AG04449 (cell line): Measurements from ENCODE around the gene IRS2.

Experiments used
- CTCF ChIA-PET: fragments of 350-600 bp; formaldehyde crosslinking; extraction: SDS; loops from one replicate; lab custom pipeline; 2021; ENCODE audit warnings: antibody characterized with exemption; lab: Yijun Ruan, JAX
- POLR2A ChIA-PET: fragments of 400-600, 350-600 bp; formaldehyde crosslinking; extraction: SDS; loops from one replicate; lab custom pipeline; 2020; ENCODE audit warnings: antibody characterized with exemption, inconsistent platforms; lab: Yijun Ruan, JAX
- DNase-seq: peaks from one replicate; pipeline ENCODE4 v3.0.0-alpha.2; 2010; ENCODE audit warnings: low read depth, low spot score
- H3K4me3 ChIP-seq: 2 replicates; pipeline ENCODE4 v1.5.1; 2011; ENCODE audit warnings: low read depth, mild to moderate bottlenecking, control low read depth, low read length
- TF ChIP-seq, protein P1 (sequence below): IDR thresholded peaks from one replicate; pipeline ENCODE4 v1.5.1; 2011; ENCODE audit warnings: mild to moderate bottlenecking, moderate library complexity, low read length, control low read depth, inconsistent platforms; ENCODE audit not compliant: insufficient read depth; ENCODE audit errors: missing control alignments

IRS2 gene

DNA sequence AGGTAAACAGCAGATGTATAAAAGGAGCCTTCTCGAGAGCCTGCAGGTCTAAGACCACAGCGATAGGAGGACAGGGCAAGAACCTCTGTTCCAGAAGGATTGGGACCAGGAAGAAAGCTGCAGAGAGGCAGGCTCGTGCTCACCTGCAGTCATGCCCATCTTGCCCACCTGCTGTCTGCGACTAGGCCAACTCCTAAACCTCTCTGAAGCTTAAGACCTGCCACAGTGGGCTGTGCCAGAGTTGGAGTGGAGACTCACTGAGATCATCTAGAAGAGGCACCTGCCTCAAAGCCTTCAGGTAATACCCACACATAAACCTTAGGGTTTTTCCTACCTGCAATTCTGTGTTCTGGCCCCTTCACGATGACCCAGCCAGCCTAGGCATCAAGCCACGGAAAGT is 68.7 kb downstream of the IRS2 start:
- no peak for DNase-seq
- H3K4me3 ChIP-seq = no peak overlapping the region
- POLR2A ChIA-PET = no interaction called here
- CTCF ChIA-PET = no interaction called here
- TF ChIP-seq, protein P1, sequence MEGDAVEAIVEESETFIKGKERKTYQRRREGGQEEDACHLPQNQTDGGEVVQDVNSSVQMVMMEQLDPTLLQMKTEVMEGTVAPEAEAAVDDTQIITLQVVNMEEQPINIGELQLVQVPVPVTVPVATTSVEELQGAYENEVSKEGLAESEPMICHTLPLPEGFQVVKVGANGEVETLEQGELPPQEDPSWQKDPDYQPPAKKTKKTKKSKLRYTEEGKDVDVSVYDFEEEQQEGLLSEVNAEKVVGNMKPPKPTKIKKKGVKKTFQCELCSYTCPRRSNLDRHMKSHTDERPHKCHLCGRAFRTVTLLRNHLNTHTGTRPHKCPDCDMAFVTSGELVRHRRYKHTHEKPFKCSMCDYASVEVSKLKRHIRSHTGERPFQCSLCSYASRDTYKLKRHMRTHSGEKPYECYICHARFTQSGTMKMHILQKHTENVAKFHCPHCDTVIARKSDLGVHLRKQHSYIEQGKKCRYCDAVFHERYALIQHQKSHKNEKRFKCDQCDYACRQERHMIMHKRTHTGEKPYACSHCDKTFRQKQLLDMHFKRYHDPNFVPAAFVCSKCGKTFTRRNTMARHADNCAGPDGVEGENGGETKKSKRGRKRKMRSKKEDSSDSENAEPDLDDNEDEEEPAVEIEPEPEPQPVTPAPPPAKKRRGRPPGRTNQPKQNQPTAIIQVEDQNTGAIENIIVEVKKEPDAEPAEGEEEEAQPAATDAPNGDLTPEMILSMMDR = no peak

DNA sequence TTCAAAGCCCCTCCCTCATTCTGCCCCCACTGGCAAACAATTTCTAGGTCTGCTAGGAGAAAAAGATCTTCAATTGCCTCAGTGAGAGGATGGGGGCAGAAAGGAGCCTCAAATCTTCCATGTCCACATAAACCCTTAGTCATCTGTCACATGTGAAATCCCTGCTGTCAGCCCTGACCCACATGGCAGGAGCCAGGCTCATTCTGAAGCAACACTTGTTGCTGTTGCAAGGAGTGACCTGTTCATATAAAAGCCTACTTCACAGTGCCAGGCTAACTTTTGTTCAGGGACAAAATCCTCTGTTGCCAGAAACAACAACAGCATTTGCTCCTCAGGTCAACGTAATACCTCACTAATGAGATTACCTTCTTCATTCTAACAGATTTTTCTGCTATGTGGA is 70.5 kb downstream of the IRS2 start:
- no peak for DNase-seq
- CTCF ChIA-PET = no interaction called here
- TF ChIP-seq, protein P1 = no peak
- POLR2A ChIA-PET = no interaction called here
- H3K4me3 ChIP-seq = no peak overlapping the region

DNA sequence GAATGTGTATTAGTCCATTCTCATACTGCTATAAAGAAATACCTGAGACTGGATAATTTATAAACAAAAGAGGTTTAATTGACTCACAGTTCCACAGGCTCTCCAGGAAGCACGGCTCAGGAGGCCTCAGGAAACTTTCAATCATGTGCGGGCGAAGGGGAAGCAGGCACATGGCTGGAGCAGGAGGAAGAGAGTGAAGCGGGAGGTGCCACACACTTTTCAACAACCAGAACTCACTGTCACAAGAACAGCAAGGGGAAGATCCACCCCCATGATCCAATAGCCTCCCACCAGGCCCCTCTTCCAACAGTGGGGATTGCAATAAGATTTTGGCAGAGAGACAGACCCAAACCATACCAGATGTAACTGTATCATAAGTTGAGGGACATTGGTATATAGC is 72.7 kb downstream of the IRS2 start:
- CTCF ChIA-PET = interaction anchor here (0.6 to 1.3 kb wide), 2 partner anchors 29 to 658 kb away, joined by 3 read pairs; no protein-coding TSS in a partner anchor

GRCh38 chr13:109712124-109712722 is 74.2 kb downstream of the IRS2 start:
- no peak overlapping the region for H3K4me3 ChIP-seq
- no peak for DNase-seq
- POLR2A ChIA-PET = no interaction called here
- TF ChIP-seq, protein P1 = no peak
- CTCF ChIA-PET = no interaction called here

More for the DNA sequence above, 72.7 kb downstream of the IRS2 start:
- POLR2A ChIA-PET = no interaction called here
- TF ChIP-seq, protein P1 = no peak
- no peak for DNase-seq
- H3K4me3 ChIP-seq = no peak overlapping the region

GRCh38 chr13:109707742-109708617 is 78.4 kb downstream of the IRS2 start:
- ChIA-PET POLR2A (interaction anchor here (1.0 kb wide), 1 partner anchor 24 kb away, joined by 3 read pairs; no protein-coding TSS in a partner anchor), CTCF (interaction anchor here (0.7 kb wide), 1 partner anchor 77 kb away, joined by 3 read pairs; no protein-coding TSS in a partner anchor)
- TF ChIP-seq, protein P1 = no peak
- H3K4me3 ChIP-seq = no peak overlapping the region
- no peak for DNase-seq

DNA sequence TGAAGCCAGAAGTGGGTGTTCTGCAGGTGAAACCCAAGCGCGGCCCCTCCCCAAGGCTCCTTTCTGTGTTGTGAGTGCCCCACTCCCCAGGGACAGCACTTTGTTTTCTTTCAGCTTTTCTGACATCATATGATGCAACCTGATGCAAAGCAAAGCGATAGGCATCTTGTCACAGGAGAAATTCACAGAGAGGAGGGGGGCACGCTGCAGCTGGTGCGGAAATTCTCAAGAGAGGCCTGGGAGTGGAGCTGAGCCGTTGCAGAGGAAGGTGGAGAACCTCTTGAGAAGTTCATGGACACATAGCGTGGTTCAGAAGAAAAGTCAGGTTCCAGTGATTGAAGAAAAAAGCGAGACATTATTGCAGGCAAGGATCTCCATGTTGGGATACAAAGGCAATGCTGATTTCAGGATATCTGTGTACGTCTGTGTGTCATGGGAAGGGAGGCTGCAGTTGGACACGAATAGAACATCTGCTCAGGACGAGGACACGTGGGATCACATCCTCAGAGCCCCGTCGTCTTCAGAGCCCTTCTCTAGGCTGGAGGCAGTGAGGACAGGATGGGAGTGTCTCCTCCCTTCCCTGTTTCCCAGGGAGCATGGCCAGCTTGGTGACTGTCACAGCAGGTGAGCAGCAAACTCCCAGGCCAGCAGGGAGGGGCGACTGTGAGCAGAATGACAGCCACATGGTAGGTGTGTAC is 79.2 kb downstream of the IRS2 start:
- no peak overlapping the region for H3K4me3 ChIP-seq
- TF ChIP-seq, protein P1 = no peak
- ChIA-PET POLR2A (no interaction called here), CTCF (no interaction called here)
- DNase-seq = no peak
